Sigmoid colon (tissue), 7 donors: ENCODE measurements around the gene SLC6A19. TPM values are rescaled to one million over a fixed set of nuclear protein-coding genes. Genes with fewer than 3 reads are reported as not detected.
"Not testable (repeated sequence)": the region's sequence is repeated elsewhere in the genome, so short reads cannot be mapped to it uniquely, and the experiment has no call there.

Experiments used
- DNase-seq: peaks from one replicate; pipeline ENCODE4 v3.0.0-alpha.2; 2019
- H3K27ac ChIP-seq, 4 donors: fragments of 200-600 bp; sonication (generic); one replicate each; pipeline ENCODE4 v1.5.1; 2016 to 2019; ENCODE audit warnings: mild to moderate bottlenecking in 1 of 4
- H3K27me3 ChIP-seq, 3 donors: fragments of 200-600 bp; sonication (generic); one replicate each; pipeline ENCODE4 v1.5.1; 2019; ENCODE audit warnings: mild to moderate bottlenecking in 1 of 3
- H3K36me3 ChIP-seq, 4 donors: fragments of 200-600 bp; sonication (generic); one replicate each; pipeline ENCODE4 v1.5.1; 2016 to 2019
- H3K4me1 ChIP-seq, 4 donors: fragments of 200-600 bp; sonication (generic); one replicate each; pipeline ENCODE4 v1.5.1; 2017 to 2019
- H3K4me3 ChIP-seq, 4 donors: fragments of 200-600 bp; sonication (generic); one replicate each; pipeline ENCODE4 v1.5.1; 2017 to 2019; ENCODE audit warnings: mild to moderate bottlenecking in 2 of 4, moderate library complexity in 1 of 4
- H3K9me3 ChIP-seq, 4 donors: fragments of 200-600 bp in 3 of 4; sonication (generic) in 3 of 4; one replicate each; pipeline versions ENCODE4 v1.5.1 to v1.6.1; 2013 to 2019
- CTCF ChIP-seq, 4 experiments: fragments of 450-650 bp in 3 of 4; fragments of 200-600 bp in 1 of 4; IDR thresholded peaks; one replicate each; pipeline ENCODE4 v1.5.1; 2016 to 2019; ENCODE audit warnings: antibody characterized with exemption in 4 of 4, mild to moderate bottlenecking in 3 of 4, moderate library complexity in 2 of 4
- EP300 ChIP-seq, 4 donors: sonication (generic); formaldehyde crosslinking; IDR thresholded peaks; one replicate each; pipeline ENCODE4 v1.6.1; 2017; ENCODE audit warnings: antibody characterized with exemption in 4 of 4
- POLR2A ChIP-seq, 2 donors: fragments of 450-650 bp; IDR thresholded peaks; one replicate each; pipeline ENCODE4 v1.6.1; 2016; ENCODE audit warnings: antibody characterized with exemption in 2 of 2, mild to moderate bottlenecking in 2 of 2, moderate library complexity in 2 of 2
- POLR2AphosphoS5 ChIP-seq, 4 donors: sonication (generic); formaldehyde crosslinking; IDR thresholded peaks; one replicate each; pipeline ENCODE4 v1.6.1; 2017; ENCODE audit warnings: antibody characterized with exemption in 4 of 4
- WGBS, 2 donors: extraction: QIAGEN DNeasy Blood & Tissue Kit; methylation state at CpG; one replicate each; pipeline ENCODE4 v1.1.7; 2013; 5-methylcytosine and 5-hydroxymethylcytosine counted together
- intact Hi-C: fragments of 100-400 bp; cut with DNase I; formaldehyde crosslinking; loops from one replicate; pipeline ENCODE4 v1.15.1; 2023
- polyA plus RNA-seq, 3 donors: library from polyadenylated mRNA; stranded (reverse); fragments of 200-250 nt; gene quantifications; one replicate each; pipeline ENCODE4 v1.2.3, GENCODE V29; 2013
- total RNA-seq, 4 donors: library from RNA; depleted of rRNA; stranded (reverse); fragments of >200 nt; gene quantifications; one replicate each; pipeline ENCODE4 v1.1.0, GENCODE V29; 2016
- donor health status: healthy with polysubstance abuse.
- donor health status: Bipolar disorder and iron deficiency.
- donor health status: healthy.

The SLC6A19 gene
- total and polyA plus RNA-seq, 7 donors: 0.80 to 6.6 (median 0.92) TPM; not detected in 4

- Histone ChIP-seq H3K36me3 (no peaks in the 10 kb centered on the region), H3K9me3 (peaks cover 0 to 15% (median 9%) of the 10 kb centered on the region in 4 donors), H3K4me1 (no peaks in the 10 kb centered on the region), H3K27ac (no peak overlapping the region), H3K4me3 (no peak overlapping the region), H3K27me3 (no peaks in the 10 kb centered on the region)
- intact Hi-C loops: no loop called here
- 88 to 93% methylated on average over 15 of the region's 15 CpGs for whole genome bisulfite sequencing, 2 donors
- DNase-seq: no peak
- TF ChIP-seq POLR2AphosphoS5 (IDR thresholded peaks at IDR 0.05) (no peak), EP300 (IDR thresholded peaks at IDR 0.05) (no peak)
Measured at GRCh38 chr5:1265026-1265425, 63.6 kb downstream of the SLC6A19 start.

GRCh38 chr5:1265461-1266455 lies 64.4 kb downstream of the SLC6A19 start:
- no peaks in the 10 kb centered on the region for H3K27me3 ChIP-seq
- no peaks in the 10 kb centered on the region for H3K36me3 ChIP-seq
- no peak overlapping the region for H3K4me3 ChIP-seq
- TF ChIP-seq POLR2A (IDR thresholded peaks at IDR 0.05) (no peak), EP300 (IDR thresholded peaks at IDR 0.05) (no peak), POLR2AphosphoS5 (IDR thresholded peaks at IDR 0.05) (no peak), CTCF (IDR thresholded peaks at IDR 0.05) (no peak)
- H3K9me3 ChIP-seq: peaks cover 0 to 15% (median 9%) of the 10 kb centered on the region in 4 donors
- intact Hi-C loops: no loop called here
- H3K4me1 ChIP-seq: no peaks in the 10 kb centered on the region
- H3K27ac ChIP-seq: no peak overlapping the region
- 94 to 95% methylated on average over 40 of the region's 40 CpGs for WGBS, 2 donors
- DNase-seq: no peak

GRCh38 chr5:1266791-1267190 lies 65.4 kb downstream of the SLC6A19 start:
- WGBS, 2 donors: 91% methylated on average over 9 of the region's 9 CpGs
- no peak for DNase-seq
- intact Hi-C loops: no loop called here

GRCh38 chr5:1267464-1267863 lies 66.1 kb downstream of the SLC6A19 start:
- WGBS, 2 donors: 93 to 98% methylated on average over 5 of the region's 5 CpGs
- not testable (repeated sequence) for H3K4me1 ChIP-seq, H3K4me3 ChIP-seq

More at GRCh38 chr5:1266791-1267190, 65.4 kb downstream of the SLC6A19 start:
- no peak overlapping the region for H3K27ac ChIP-seq
- H3K9me3 ChIP-seq: peaks cover 0 to 12% (median 6%) of the 10 kb centered on the region in 4 donors
- no peaks in the 10 kb centered on the region for H3K27me3 ChIP-seq
- H3K4me3 ChIP-seq: no peak overlapping the region
- no peaks in the 10 kb centered on the region for H3K4me1 ChIP-seq
- no peak for TF ChIP-seq POLR2AphosphoS5 (IDR thresholded peaks at IDR 0.05)
- TF ChIP-seq EP300 (IDR thresholded peaks at IDR 0.05): no peak
- no peak for TF ChIP-seq POLR2A (IDR thresholded peaks at IDR 0.05)
- TF ChIP-seq CTCF (IDR thresholded peaks at IDR 0.05): no peak
- no peaks in the 10 kb centered on the region for H3K36me3 ChIP-seq

GRCh38 chr5:1268056-1268455 lies 66.7 kb downstream of the SLC6A19 start:
- no peak overlapping the region for H3K27ac ChIP-seq
- intact Hi-C loops: no loop called here
- no peaks in the 10 kb centered on the region for H3K36me3 ChIP-seq
- no peaks in the 10 kb centered on the region for H3K4me1 ChIP-seq
- peaks cover 0 to 3% (median under 1%) of the 10 kb centered on the region in 4 donors for H3K9me3 ChIP-seq
- TF ChIP-seq EP300 (IDR thresholded peaks at IDR 0.05): no peak
- no peak for TF ChIP-seq POLR2AphosphoS5 (IDR thresholded peaks at IDR 0.05)
- no peak for TF ChIP-seq POLR2A (IDR thresholded peaks at IDR 0.05)
- 94 to 97% methylated on average over 13 of the region's 13 CpGs for WGBS, 2 donors
- no peak for DNase-seq
- H3K4me3 ChIP-seq: no peak overlapping the region
- H3K27me3 ChIP-seq: no peaks in the 10 kb centered on the region

More at GRCh38 chr5:1267464-1267863, 66.1 kb downstream of the SLC6A19 start:
- H3K36me3 ChIP-seq, H3K9me3 ChIP-seq, intact Hi-C loops, DNase-seq, H3K27me3 ChIP-seq, H3K27ac ChIP-seq: not testable (repeated sequence)

GRCh38 chr5:1268666-1269065 lies 67.3 kb downstream of the SLC6A19 start:
- H3K27me3 ChIP-seq: no peaks in the 10 kb centered on the region
- H3K36me3 ChIP-seq: no peaks in the 10 kb centered on the region
- no peak for TF ChIP-seq POLR2A (IDR thresholded peaks at IDR 0.05)
- TF ChIP-seq POLR2AphosphoS5 (IDR thresholded peaks at IDR 0.05): no peak
- intact Hi-C loops: no loop called here
- H3K9me3 ChIP-seq: no peaks in the 10 kb centered on the region
- no peak overlapping the region for H3K4me3 ChIP-seq
- H3K27ac ChIP-seq: no peak overlapping the region
- DNase-seq: no peak
- H3K4me1 ChIP-seq: no peaks in the 10 kb centered on the region
- 85 to 93% methylated on average over 13 of the region's 13 CpGs for WGBS, 2 donors
